Measurements from ENCODE around the gene PLCL1.

Gene PLCL1

DNA sequence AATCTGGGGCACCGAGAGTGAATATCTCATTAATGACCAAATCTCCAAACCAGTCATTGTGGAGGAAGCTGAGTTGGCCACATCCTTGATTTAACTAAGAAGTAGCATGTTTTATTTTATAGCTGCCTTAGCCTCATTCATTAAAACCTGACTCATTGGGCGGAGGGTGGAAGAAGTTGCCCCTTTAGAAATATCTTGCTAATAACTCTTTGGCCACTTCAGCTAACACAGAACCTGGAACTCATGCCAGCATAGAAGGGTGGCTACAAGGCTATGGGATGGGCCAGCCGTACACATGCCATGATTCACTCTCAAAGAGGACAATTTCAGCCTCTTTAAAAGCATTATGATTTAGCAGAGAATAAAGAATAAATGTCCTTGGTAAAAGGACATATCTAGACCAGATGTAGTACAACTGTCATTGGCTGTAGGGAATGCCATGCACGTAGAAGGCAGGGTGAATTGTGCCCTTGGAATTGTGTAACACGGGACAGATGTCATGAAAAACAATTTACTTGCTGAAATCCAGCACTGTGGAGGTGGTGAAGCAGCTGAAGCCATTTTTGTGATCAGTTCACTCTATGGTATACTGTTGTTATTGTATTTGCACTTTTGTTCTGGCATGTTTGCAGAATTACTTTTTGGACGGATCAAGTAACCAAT, 330.0 kb downstream of the PLCL1 start:
- DNase-seq: no peak

DNA sequence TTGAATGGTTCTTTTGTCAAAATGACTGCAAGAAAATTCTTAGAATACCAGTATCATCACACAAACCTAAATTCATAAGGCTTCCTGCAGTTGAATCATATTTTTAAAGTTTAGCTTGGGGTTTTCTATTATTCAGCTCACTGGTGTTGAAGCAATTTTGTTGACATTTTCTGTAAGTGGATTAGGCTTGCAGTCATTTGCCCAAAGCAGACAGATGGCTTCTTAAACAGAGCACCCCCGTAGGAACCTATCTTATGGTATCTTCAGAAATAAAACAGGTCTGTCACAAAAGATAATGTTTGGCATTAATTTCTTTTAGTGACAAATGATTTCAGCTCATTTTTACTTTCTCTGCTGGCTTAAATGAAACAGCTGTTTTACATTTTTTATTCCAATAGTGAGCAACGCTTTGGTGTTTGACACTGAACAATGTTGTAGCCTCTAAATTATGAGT, 331.1 kb downstream of the PLCL1 start:
- no peak for DNase-seq

DNA sequence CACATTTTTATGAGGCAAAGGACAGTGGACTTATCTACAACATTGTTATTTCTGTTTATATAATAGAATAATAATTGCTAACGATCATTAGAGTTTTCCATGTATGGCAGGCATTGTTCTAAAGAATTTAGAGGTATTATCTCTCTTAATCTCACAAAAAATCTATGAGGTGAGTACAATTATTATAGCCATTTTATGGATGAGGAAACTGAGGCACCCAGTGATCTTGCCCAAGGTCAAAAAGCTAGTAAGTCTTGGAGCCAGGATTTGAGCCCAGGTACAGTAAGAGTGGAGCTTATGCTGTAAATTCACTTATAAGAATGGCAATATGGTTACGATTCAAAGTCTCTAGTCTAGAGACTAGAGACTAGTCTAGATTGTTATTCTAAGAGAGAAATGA, 331.7 kb downstream of the PLCL1 start:
- DNase-seq: no peak

DNA sequence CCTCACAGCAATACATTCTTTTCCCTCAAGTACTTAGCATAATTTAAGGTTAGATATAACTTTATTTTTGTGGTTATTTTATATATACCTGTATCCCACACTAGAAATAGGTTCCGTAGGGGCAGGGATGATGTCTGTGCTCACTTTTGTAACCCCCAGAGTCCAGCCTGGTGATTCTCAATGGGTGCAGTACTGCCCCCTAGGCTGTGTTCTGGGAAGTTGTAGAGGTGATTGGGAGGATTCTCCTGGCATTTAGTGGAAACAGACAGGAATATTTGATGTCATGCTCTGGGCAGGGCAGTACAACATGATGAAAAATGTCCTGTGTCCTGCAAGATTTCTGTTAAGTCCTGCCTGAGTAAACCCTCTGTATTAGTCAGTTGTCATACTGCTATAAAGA, 333.3 kb downstream of the PLCL1 start:
- DNase-seq: no peak

DNA sequence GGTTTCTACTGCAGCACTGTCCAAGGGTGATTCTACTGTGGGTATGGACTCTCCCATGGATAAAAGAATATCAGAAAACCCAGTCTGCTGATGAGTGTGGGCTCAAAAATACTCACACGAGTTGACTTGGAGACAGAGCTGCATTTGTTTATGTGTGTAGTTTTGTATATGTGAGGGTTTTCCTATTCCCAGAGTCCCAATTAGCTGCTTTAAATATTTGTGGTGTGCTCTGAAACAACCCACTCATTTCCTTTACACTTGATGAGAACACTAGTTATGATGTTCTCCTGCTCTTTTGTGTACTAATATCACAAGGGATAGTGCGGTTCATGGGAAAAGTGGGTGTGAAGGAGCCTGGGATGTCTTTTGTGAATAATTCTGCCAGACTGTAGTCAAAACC, 337.3 kb downstream of the PLCL1 start:
- DNase-seq: no peak

DNA sequence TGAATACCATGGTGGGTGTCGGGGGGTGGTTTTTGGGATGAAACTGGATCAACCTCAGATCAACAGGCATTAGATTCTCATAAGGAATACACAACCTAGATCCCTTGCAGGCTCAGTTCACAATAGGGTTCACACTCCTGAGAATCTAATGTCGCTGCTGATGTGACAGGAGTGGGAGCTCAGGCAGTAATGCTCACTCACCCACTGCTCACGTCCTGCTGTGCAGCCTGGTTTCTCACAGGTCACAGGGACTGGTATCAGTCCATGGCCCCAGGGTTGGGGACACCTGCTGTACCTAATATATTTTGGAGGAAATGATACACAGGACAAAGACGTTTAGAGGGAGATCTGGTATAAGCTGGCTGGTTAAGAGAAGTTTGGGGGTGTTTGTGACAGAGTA, 338.8 kb downstream of the PLCL1 start:
- DNase-seq: no peak

DNA sequence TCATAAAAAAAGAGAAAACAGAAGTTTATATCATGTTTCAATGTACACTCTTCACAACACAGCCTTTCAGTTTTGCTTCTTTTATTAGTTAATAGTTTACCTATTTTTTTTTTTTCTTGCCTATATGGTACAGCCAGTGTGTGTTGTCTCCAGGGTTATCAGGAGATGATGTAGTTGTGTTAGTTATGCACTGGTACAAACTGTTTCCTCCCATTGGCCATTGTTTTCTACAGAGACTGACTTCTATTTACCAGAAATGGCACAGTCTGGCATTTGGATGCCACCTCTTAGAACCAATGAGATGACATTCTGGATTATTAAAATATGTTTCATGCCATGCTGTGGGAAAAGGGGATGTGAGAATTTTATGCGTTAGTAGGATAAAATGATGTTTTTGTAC, 339.4 kb downstream of the PLCL1 start:
- DNase-seq: no peak

DNA sequence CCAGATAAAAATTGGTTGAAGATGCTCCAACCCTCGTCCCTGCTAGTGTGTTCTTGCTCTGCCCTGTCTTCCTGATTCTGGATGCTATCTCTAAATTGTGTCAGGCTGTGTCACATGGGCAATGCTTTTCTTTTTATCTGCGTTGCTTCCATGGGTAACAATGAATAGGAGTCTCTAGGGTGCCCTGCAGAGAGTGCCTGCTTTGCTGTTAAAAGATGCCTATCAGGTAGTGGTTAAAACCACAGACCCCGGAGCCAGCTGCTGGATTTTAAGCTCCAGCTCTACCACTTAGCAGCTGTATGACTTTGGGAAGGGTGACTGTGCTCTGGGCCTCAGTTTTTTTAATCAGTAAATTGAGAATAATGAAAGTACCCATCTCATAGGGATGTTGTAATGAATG, 340.3 kb downstream of the PLCL1 start:
- peak; percentile 7 for DNase-seq

DNA sequence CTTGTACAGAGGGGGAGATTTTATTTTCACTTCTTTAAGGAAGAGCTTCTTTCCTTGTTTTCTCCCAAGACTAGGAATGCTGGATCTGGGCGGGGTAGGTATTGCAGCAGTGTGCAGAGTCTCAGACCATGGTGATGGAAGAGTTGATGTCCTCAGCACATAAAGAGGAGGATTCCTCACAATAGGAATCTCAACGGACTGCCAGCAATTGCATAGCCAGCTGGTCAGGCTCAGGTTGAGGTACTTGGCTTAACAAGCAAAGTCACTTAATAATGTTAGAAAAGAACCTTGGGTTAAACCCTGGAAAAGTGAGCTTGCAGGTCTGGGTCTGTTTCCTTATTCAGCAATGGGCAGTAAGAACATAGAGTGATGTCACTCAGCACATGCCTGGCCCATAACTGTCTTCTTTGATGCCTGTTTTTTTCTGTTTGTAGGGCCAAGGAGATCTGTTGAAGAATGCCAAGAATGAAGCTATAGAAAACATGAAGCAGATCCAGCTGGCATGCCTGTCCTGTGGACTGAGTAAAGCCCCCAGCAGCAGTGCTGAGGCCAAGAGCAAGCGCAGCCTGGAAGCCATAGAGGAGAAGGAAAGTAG, 342.1 kb downstream of the PLCL1 start:
- no peak for DNase-seq

DNA sequence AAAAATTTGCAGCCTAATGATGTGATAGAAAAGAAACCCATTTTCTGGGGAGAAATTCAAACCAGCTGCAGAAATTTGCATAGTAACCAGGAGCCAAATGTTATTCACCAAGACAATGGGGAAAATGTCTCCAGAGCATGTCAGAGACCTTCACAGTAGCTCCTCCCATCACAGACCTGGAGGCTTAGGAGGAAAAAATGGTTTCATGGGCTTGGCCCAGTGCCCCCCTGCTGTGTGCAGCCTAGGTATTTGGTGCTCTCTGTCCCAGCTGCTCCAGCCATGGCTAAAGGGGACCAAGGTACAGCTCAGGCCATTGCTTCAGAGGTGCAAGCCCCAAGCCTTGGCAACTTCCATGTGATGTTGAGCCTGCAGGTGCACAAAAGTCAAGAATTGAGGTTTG, 352.9 kb downstream of the PLCL1 start:
- DNase-seq: no peak

DNA sequence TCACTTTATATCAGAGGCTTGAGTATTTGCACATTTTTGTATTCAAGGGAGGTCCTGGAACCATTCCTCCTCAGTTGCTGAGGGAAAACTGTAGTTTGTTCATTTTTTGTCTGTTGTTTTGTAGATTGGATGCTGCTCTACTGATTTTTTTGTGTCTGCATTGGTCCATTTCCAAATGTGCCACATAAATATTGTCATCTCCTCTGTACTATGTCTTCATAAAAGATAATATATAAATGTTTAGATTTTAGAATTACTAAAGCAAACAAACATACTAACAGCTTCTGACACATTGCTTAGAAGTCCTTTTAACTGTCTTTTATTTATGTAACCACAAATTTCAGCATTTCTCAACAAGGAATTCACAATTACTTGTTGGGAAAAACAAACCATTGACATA, 356.8 kb downstream of the PLCL1 start:
- no peak for DNase-seq

DNA sequence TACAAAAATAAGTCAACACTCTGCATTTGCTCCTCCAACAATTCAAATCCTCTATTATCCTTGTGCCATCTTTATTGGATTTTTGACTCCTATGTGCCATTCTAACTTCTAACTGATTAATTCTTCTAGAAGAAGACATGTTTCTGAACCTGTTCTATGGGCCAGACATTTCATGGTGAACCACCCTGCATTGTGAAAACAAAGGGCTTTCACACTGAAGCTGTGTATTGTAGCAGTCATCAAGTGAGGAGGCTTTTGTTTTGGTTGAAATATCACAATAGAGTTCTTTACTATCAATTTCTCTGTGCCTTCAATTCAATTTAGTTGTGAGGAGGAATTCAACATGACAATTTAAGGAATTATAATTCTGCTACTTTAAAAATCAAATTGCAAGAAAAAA, 357.9 kb downstream of the PLCL1 start:
- DNase-seq: no peak

DNA sequence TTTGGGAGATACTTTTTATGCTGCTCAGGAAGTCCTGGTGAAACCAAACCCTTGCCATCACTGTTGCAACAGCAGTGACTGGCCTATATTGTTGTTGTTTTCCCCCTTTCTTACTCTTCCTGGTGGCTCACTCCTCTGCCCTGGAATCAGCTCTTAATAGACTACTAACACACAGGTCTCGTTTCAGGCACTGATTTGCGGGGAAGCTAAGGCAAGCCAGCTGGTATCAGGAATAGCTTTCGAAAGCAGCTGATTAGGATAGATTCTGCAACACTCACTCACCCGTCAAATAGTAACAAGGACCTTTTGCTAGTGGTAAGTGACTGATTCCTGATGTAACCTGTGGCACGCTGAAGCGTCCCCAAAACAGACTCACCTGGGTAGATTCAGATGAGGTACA, 360.4 kb downstream of the PLCL1 start:
- DNase-seq: no peak

DNA sequence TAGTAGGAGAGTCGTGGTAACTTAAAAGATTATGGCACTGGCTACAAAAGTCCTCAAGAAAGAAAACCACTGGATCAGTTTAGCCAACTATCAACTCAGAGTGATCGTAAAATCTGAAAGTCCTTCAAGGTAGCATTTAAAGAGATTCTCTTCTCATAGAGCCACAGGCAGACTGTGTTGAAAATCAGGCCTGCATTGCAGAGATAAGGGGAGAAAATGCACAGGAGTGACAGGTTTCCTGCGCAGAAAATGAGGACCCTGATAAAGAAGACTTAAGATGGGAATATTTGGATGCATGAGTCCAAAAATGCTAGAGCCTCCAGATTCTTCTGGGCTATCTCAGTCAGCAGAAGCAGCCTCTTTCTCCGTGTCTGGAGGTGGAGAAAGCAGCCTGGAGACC, 360.9 kb downstream of the PLCL1 start:
- no peak for DNase-seq

DNA sequence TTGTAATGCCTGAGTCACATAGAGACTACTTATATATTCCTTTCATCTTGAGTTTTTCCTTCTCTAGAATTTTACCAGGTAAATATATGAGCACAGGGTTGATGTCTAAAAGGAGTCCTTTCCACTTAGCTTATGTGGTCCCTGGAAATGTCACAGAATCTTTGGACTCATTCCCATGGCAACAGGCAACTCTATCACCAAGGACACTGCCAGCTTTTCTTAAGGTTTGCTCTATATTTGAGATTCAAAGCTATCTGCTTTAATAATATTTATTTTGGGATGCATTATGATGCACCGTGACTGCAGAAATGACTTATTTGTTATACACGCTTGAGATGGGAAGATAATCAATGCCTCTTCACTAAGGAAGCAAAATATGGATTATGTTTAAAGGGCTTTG, 363.0 kb downstream of the PLCL1 start:
- DNase-seq: no peak

DNA sequence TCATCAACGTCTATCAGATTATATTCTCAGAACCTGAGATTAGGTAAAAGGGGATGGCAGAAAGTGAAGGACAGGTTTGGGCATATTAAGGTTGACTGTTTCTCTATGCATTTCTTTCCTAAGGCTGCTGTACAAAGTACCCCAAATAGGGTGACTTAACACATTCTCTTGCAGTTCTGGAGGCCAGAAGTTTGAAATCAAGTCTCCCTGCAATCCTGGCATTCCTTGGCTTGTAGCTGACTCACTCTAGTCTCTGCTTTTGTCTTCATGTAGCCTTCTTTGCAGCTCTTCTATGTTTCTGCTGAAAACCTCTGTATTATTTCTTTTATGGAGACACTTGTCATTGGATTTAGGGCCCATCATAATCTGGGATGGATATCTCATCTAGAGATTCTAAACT, 364.3 kb downstream of the PLCL1 start:
- no peak for DNase-seq

DNA sequence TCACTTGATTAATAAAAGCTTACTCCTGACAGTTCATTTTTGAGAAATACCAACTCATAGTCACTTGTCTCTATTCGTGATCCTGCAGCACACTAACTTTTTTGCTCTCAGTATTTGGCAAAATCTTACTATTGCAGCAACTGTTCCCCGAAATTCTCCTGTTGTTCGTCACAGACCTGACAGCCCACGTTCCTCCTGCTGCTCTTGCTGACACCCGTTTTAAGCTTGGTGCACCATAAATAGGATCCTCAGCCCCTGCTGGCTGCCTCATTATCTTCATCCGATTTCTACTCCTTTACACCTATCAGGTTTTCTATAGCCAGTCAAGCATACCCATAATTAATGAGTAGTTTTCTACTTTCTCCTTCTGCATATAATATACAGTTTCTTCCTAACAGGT, 368.8 kb downstream of the PLCL1 start:
- DNase-seq: no peak

DNA sequence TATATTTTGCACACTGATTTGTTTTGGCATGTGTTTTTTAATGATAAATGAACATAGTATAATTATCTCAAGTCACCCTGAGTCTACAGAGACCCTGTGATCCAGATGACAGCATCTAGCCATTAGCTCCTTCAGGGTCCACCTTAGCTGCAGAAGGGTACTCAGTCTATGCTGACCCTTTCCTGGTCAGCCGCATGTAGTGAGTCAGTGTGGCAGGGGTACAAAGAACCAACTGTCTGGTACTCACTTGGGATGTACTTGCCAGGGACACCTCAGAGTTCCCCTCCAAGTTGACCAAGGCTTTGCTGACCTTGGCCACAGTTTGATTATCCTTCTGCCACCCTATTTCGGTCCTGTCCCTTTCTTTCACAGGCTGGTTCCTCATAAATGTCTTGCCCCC, 369.5 kb downstream of the PLCL1 start:
- DNase-seq: no peak

DNA sequence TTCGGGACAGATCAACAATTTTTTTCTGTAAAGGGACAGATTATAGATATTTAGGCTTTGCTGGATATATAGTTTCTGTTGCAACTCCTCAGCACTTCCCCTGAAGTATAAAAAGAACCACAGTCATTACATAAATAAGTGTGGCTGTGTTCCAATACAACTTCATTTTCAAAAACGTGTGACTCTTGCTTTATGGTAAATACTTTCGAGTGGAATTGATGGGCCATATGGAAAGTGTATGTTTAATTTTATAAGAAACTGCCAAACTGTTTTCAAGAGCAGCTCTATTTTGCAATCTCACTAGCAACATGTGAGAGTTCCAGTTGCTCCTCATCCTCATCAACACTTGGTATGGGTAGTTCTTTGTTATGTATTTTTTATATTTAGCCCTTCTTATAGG, 370.9 kb downstream of the PLCL1 start:
- DNase-seq: no peak

DNA sequence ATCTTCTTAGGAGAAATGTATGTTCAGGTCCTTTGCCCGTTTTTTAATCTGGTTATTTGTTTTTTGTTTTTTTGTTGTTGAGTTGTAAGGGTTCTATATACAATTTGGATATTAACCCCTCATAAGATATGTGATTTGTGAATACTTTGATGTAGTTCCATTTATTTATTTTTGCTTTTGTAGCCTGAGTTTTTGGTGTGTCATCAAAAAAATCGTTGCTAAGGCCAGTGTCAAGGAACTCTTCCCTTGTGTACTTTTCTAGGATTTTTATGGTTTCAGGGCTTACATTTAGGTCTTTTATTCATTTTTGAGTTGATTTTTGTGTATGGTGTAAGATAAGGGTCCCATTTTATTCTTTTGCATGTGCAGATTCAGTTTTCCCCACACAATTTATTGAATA, 372.6 kb downstream of the PLCL1 start:
- no peak for DNase-seq

DNA sequence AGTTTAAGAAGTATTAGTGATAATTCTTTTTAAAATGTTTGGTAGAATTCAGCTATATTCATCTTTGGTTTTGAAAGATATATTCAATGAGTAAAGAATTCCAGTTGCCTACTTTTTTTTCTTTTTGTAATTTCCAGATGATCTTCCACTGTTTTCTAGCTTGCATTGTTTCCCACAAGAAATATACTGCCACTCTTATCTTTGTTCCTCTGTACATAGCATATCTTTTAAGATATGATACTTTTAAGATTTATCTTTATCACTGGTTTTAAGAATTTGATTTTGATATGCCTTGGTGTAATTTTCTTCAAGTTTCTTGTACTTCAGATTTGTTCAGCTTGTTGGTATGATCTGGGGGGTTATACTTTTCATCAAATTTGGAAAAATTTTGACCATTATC, 374.4 kb downstream of the PLCL1 start:
- no peak for DNase-seq

DNA sequence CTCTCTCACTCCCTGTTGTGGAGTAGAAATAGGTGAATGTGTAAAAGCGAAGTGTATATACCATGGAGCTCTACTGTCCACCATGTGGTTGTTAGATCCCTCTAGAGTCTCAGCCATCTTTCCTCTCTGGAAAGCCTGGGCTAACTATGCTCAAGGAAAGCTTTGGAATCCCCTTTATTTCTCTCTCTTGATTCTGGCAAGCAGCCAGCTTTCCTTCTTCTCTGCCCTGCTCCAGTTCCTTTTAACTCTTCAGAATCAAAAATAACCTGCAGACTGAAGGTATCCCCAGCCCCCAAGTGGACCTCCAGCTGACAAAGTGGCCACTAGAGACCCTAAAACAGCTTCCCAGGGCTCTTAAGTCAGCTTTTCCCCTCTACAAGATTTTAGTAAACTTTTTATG, 381.9 kb downstream of the PLCL1 start:
- DNase-seq: no peak

DNA sequence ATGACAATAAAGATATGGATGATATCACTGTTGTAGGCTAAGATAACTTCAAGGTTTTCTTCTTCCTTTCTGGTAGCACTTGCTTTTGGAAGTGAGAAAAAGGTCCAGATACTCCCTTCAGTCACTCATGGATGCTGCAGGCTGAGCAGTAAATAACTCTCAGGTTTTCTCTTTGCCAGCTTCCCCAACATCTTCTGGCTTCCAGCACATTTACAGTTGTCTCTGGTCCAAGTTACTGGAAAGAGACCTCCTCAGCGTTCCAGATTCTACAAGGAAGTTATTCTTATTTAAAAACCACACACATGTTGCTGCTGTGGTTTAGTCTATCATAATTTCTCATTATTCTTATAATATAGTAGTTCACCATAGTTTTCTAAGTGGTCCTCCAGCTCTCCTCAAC, 383.4 kb downstream of the PLCL1 start:
- DNase-seq: no peak

DNA sequence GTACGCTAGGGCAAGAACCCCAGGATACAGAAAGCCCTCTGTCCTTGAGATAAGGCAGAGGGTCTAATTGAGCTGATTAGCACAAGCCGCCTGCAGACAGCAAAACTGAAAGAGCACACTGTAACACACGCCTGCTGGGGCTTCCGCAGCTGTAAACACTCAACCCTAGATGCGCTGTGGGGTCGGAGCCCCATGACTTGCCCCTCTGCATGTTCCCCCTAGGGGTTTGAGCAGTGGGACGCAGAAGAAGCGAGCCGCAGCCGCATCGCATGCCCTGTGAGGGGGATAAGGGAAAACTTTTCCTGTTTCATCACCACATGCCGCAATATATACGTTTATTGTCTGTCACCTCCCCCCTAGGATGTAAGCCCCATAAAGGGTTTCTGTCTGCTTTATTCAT, 384.6 kb downstream of the PLCL1 start:
- no peak for DNase-seq

DNA sequence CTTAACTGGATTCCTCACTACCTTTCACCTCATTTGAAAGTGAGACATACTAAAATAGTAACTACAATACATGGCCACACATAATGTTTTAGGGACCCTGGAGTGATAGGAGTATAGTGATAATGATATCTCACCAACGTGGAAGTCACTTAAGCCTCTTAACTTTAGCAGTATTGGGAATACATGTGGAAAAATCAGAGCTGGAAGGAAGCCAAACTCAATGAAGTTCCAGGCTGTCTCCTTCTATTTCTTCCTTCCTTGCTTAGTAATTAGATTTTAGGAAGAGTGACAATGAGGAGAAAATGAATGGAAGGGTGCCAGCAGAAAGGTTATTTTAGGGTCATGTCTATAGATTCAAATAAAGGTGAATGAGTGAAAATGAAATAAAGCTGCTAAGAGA, 387.3 kb downstream of the PLCL1 start:
- DNase-seq: no peak
